Measurements from ENCODE around the gene CD28. TPM values are rescaled to one million over a fixed set of nuclear protein-coding genes. Genes with fewer than 3 reads are reported as not detected.

CD28 gene
- total and polyA plus RNA-seq, 9 of the 15 experiments (the other 6 are each of a cell fraction or from before 2014, with no cell fraction given), result 0.01 to 0.11 TPM; not detected in 7

GRCh38 chr2:203781151-203781550 lies 74.7 kb downstream of the CD28 start (continued):
- TF ChIP-seq TFE3 (CRISPR knock-in tag; IDR thresholded peaks at IDR 0.05), result no peak
- TF ChIP-seq USF2 (CRISPR knock-in tag; IDR thresholded peaks at IDR 0.05), result no peak
- TF ChIP-seq ZBTB1 (CRISPR knock-in tag; IDR thresholded peaks at IDR 0.05; ENCODE audit: borderline replicate concordance, low read depth), result no peak
- TF ChIP-seq TSHZ1 (CRISPR knock-in tag; IDR thresholded peaks at IDR 0.05), result no peak
- no peak for TF ChIP-seq TRIM25 (IDR thresholded peaks at IDR 0.05; ENCODE audit: borderline replicate concordance)
- no peak for TF ChIP-seq MTA2 (IDR thresholded peaks at IDR 0.05; ENCODE audit: low read depth)
- TF ChIP-seq SP2 (IDR thresholded peaks at IDR 0.05; ENCODE audit: extremely low read depth, low read depth, low read length, poor library complexity, severe bottlenecking), result no peak

All from K562 (cell line).